H54 (cell line): ENCODE results near the gene ZNF536.
"Not testable (repeated sequence)": the region's sequence is repeated elsewhere in the genome, so short reads cannot be mapped to it uniquely, and the experiment has no call there.

ENCODE experiments used
- DNase-seq: peaks from one replicate; pipeline ENCODE4 v3.0.0; 2011; ENCODE audit warnings: low spot score, mixed read lengths; ENCODE audit not compliant: insufficient read length
- FAIRE-seq: peaks from 3 replicates; lab custom pipeline; 2011; peaks lifted over from hg19 to GRCh38; lab: Jason Lieb, UNC
- POLR2A ChIP-seq: IDR thresholded peaks from 2 replicates; pipeline ENCODE4 v1.6.1; 2011; ENCODE audit warnings: low read depth, mild to moderate bottlenecking, low read length

ZNF536 gene

DNA sequence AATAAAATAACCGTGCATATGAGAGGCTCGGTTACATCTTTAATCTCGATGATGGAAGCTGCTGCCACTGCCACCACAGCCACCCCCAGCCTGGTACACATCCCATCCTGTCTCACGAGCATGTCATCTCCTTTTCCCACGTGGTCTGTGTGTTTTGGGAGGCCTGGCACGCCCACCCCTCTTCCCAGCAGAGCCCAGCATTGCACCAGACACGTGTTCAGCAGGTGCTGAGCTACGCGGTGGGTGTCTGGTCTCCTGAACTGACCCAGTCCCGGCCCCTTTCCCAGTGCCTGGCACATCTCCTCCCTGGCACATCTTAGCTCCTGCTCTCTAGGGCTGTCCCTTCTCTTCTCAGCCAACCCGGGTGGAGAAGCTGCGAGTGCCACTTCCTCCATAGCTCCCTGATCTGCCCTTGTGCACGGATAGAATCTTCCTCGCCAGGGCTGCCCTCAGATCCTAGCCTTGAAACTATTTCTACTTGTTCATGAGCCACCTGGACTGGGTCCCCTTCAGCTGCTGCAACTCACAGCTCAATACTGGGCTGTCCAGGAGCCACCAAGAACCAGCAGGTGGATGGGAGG lies 36.8 kb upstream of the ZNF536 start:
- DNase-seq (no peak), FAIRE-seq (no peak)
- no peak for TF ChIP-seq POLR2A

- FAIRE-seq (no peak), DNase-seq (no peak)
- no peak for TF ChIP-seq POLR2A
Measured at GRCh38 chr19:30336290-30336689, 35.9 kb upstream of the ZNF536 start.

- no peak for TF ChIP-seq POLR2A
- no peak for FAIRE-seq
- no peak for DNase-seq
Measured at GRCh38 chr19:30338041-30338456, 34.1 kb upstream of the ZNF536 start.

DNA sequence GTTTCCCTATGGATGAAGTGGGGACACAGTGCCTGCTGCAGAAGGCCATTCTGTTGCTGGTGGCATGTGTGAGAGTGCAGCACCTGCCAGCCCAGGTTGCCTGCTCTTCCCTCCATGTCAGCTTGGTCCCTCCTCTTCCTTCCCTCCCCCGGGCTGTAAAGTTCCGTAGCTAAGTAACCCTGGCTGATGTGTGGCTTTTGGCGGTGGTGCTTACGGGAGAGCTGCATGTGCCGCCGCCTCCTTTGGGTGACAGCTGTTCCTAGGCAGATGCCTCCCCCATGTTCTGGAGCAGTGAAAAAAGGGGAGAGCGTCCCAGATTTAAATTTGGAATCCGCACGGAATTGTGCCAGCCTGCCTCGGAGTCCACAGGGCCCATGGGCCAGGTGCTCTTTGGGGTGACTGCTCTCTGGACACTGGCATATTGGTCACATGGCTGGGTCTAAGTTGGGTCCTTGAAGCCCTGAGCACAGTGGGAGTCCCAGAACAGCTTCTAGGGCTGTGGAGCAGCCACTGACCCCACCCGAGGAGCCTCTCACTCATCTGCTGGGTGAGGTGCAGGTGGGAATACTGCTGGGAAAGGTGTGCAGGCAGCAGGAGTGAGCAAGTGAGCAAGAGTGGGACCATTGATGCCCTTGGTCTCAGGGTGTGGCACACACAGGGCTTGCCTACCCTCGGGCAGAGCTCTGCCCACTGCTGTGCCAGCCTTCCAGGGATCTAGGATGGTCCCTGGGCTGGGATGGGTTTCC lies 33.1 kb upstream of the ZNF536 start:
- no peak for TF ChIP-seq POLR2A
- FAIRE-seq (no peak), DNase-seq (no peak)

- no peak for TF ChIP-seq POLR2A
- no peak for DNase-seq
- no peak for FAIRE-seq
Measured at GRCh38 chr19:30339624-30340525, 32.3 kb upstream of the ZNF536 start.

DNA sequence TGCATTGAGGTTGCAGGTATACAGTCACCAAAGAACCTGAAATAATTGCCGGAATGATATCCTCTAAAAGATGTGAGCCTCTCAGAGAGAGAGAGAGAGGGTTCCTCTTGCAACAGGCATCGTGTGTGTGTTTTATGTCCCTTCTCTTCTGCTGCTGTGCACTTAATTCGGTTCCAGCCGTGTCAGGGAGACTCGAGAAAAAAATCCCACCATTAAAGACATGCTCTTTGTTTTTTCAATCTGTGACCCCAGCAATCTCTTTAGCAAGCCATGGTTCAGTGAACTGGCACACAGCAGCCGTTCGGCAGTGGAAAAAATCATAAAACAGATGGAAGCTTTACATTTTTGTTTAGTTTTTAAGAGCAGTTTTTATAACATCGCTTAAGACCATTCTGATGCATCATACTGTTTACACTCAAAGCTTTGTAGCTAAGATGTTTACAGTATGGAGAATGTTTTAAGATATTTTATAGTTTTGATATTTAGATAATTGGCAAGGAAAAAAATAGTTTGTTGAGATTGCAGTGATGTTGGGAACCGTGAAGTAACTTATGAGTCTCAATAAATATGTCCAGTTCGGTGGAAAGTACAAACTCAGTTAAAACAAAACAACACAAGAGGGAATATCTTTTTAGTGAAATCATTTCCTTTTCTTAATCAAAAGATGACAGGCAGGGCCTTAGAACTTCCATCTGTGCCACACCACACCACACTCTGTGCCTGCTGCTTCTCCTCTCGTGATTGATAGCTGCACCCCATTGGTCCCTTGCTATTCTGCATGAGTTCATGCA lies 31.2 kb upstream of the ZNF536 start:
- FAIRE-seq, result no peak
- no peak for DNase-seq
- no peak for TF ChIP-seq POLR2A

DNA sequence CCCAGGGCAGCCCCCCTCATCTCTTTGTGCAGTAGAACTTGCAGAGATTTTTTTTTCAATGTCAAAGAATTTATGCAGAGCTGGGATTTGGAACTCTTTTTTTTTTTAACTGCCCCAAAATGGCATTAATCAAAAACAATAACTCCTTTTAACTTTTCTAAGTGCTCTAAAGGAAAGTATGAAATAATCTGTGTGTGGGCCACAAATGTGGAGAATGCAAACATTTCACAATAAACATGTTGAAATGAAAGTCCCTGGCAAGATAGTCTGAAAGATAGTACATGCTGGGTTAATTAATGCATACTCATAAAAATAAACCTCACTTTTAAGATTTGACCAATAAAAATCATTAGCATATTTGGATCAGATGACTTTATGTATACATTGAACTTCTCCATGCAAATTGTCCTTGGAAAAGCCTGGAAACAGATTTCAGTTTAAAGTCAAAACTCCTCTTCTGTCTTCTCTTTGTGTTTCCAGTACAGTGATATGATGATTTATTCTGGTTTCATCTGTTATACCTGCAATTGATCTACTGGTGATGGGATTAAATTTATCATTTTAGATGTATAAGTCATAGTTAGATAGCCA lies 30.5 kb upstream of the ZNF536 start:
- no peak for TF ChIP-seq POLR2A
- FAIRE-seq (no peak), DNase-seq (no peak)

DNA sequence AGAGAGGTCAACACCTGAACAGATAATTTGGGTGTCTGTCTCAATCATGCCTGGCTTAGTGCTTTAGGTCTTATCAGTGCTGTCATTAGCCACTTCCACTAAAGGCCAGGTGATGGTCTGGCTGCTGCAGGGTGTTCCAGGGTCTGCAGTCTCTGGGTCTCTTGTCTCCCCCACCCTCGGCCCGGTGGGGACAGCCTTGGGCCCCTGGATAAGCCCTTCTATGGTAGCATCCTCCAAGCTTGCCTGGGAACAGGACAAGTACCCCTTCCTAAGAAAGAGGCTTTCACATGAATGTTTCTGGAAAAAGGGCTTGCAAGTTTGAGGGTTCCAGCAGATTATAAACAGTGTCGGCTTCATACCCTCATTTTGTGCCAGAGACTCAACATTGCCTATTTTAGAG lies 29.3 kb upstream of the ZNF536 start:
- FAIRE-seq (no peak), DNase-seq (no peak)
- no peak for TF ChIP-seq POLR2A

- FAIRE-seq, result no peak
- no peak for TF ChIP-seq POLR2A
- no peak for DNase-seq
Measured at GRCh38 chr19:30344446-30345425, 27.4 kb upstream of the ZNF536 start.

DNA sequence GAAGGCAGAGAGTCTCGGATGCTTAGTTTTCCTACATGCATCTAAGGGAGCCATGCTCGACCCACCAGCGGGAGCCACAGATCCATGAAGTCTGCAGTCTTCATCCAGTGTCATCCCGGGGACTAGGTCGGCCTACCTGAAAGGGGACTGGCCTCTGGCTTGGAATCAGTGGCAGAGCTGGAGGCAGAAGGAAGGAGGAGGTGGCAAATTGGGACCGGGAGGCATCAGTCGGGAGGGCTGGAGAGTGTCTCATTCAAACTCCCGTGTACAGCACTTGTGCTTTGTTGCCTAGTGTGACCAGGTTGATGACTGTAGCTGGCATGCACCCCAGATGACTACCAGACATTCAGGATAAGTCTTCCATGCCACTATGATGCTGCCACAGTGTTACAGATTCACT lies 26.5 kb upstream of the ZNF536 start:
- no peak for FAIRE-seq
- TF ChIP-seq POLR2A, result no peak
- no peak for DNase-seq

GRCh38 chr19:30346468-30346867 lies 25.7 kb upstream of the ZNF536 start:
- not testable (repeated sequence) for DNase-seq, FAIRE-seq

DNA sequence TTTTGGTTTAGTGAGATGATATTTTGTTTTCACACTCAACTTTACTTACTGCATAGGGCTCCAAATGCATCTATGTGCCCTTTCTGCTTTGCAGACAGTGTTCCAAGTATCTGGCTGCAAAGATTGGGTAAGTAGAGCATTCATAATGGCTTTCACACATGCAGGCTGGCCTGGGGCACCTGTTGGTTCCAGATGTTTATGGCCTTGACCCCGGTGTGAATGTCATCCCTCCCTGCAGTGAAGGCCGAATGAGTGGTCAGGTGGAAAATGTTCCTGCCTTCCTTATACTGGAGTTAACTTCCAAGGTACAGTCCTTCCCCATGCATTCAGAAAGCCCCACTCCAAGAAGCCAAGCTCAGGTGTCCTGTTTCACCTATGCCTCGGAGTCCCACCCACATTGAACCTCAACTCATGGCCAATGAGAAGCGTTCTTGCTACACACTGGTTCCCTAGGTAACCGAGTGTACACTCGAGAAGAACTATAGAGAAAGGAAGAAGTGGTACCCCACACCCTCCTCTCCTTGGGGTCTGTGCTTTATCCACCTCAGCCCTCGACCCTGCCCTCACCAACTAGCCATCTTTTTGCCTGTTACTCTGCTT lies 23.0 kb upstream of the ZNF536 start:
- no peak for DNase-seq
- TF ChIP-seq POLR2A, result no peak
- no peak for FAIRE-seq
